Measurements from ENCODE around the gene TMED10.

GRCh38 chr14:75213172-75213571 lies 36.8 kb upstream of the TMED10 start:
- TF ChIP-seq CTCF (IDR thresholded peaks at IDR 0.05) (no peak), POLR2A (IDR thresholded peaks at IDR 0.05) (no peak)

All from right lobe of liver (tissue), 4 donors.